Tibial nerve (tissue), 4 donors: ENCODE data around the gene GALNTL6. TPM values are rescaled to one million over a fixed set of nuclear protein-coding genes. Genes with fewer than 3 reads are reported as not detected.

Source experiments
- DNase-seq, 2 donors: peaks; one replicate each; pipeline ENCODE4 v3.0.0-alpha.2; 2019; ENCODE audit warnings: low spot score in 2 of 2
- H3K27ac ChIP-seq, 4 donors: fragments of 200-600 bp; sonication (generic) in 3 of 4; one replicate each; pipeline ENCODE4 v1.5.1; 2017 to 2019; ENCODE audit warnings: mild to moderate bottlenecking in 1 of 4
- H3K27me3 ChIP-seq, 2 donors: fragments of 200-600 bp; sonication (generic) in 1 of 2; one replicate each; pipeline versions ENCODE4 v1.5.1 to v1.6.0; 2017 to 2019
- H3K36me3 ChIP-seq, 3 donors: fragments of 200-600 bp; sonication (generic); one replicate each; pipeline ENCODE4 v1.5.1; 2018 to 2019
- H3K4me1 ChIP-seq, 4 donors: fragments of 200-600 bp; sonication (generic) in 3 of 4; one replicate each; pipeline ENCODE4 v1.5.1; 2017 to 2019
- H3K4me3 ChIP-seq, 4 donors: fragments of 200-600 bp; sonication (generic) in 3 of 4; one replicate each; pipeline ENCODE4 v1.5.1; 2017 to 2019; ENCODE audit warnings: mild to moderate bottlenecking in 1 of 4, moderate library complexity in 1 of 4
- H3K9me3 ChIP-seq, 4 donors: fragments of 200-600 bp; sonication (generic) in 3 of 4; one replicate each; pipeline ENCODE4 v1.5.1; 2017 to 2019
- EP300 ChIP-seq, 2 donors: sonication (generic); formaldehyde crosslinking; IDR thresholded peaks; one replicate each; pipeline ENCODE4 v1.6.1; 2017; ENCODE audit warnings: antibody characterized with exemption in 2 of 2, mild to moderate bottlenecking in 1 of 2
- POLR2A ChIP-seq, 2 donors: fragments of 450-650 bp; IDR thresholded peaks; one replicate each; pipeline ENCODE4 v1.6.1; 2017; ENCODE audit warnings: antibody characterized with exemption in 2 of 2, mild to moderate bottlenecking in 2 of 2, moderate library complexity in 2 of 2
- WGBS, 2 donors: methylation state at CpG; one replicate each; pipeline ENCODE4 v1.1.5; 2018; 5-methylcytosine and 5-hydroxymethylcytosine counted together
- total RNA-seq, 4 donors: library from RNA; depleted of rRNA; stranded (reverse); fragments of >200 nt; gene quantifications; one replicate each; pipeline ENCODE4 v1.1.0, GENCODE V29; 2016
- TF ChIP-seq, protein P1 (sequence below), 5 experiments: fragments of 200-600 bp in 3 of 5; fragments of 450-650 bp in 2 of 5; sonication (generic) in 3 of 5; IDR thresholded peaks; one replicate each; pipeline ENCODE4 v1.5.1; 2016 to 2019; ENCODE audit warnings: antibody characterized with exemption in 5 of 5, mild to moderate bottlenecking in 3 of 5, moderate library complexity in 2 of 5

The GALNTL6 gene
- total RNA-seq, 4 donors from 2014 or later: not detected

DNA sequence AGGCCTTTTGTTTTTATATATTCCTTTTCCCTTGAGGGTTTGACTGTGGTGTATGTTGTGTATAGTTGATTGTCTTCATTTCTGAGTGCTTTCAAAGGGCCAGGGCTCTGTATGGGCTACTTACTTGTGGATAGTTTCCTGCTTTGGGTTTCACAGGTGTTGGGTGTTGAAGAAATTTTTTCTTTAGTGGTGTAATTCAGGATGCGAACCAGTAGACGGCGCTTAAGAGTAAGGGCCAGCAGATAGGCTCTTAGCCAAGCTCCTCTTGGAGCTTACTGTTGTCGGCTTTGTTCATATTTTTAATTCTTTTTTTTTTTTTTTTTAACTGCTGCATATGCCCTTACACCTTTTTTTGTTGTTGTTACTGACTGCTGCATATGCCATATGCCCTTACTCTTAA, 1079.1 kb downstream of the GALNTL6 start:
- 35 to 36% methylated on average over 4 of the region's 4 CpGs for WGBS, 2 donors
- Histone ChIP-seq H3K36me3 (no peaks in the 10 kb centered on the region), H3K27ac (no peak overlapping the region), H3K9me3 (peaks cover 0 to 19% (median 0%) of the 10 kb centered on the region in 4 donors), H3K4me1 (no peaks in the 10 kb centered on the region), H3K4me3 (no peak overlapping the region), H3K27me3 (no peaks in the 10 kb centered on the region)
- TF ChIP-seq, protein P1, sequence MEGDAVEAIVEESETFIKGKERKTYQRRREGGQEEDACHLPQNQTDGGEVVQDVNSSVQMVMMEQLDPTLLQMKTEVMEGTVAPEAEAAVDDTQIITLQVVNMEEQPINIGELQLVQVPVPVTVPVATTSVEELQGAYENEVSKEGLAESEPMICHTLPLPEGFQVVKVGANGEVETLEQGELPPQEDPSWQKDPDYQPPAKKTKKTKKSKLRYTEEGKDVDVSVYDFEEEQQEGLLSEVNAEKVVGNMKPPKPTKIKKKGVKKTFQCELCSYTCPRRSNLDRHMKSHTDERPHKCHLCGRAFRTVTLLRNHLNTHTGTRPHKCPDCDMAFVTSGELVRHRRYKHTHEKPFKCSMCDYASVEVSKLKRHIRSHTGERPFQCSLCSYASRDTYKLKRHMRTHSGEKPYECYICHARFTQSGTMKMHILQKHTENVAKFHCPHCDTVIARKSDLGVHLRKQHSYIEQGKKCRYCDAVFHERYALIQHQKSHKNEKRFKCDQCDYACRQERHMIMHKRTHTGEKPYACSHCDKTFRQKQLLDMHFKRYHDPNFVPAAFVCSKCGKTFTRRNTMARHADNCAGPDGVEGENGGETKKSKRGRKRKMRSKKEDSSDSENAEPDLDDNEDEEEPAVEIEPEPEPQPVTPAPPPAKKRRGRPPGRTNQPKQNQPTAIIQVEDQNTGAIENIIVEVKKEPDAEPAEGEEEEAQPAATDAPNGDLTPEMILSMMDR (IDR thresholded peaks at IDR 0.05): no peak
- TF ChIP-seq EP300 (IDR thresholded peaks at IDR 0.05) (no peak), POLR2A (IDR thresholded peaks at IDR 0.05) (no peak)
- DNase-seq: no peak

DNA sequence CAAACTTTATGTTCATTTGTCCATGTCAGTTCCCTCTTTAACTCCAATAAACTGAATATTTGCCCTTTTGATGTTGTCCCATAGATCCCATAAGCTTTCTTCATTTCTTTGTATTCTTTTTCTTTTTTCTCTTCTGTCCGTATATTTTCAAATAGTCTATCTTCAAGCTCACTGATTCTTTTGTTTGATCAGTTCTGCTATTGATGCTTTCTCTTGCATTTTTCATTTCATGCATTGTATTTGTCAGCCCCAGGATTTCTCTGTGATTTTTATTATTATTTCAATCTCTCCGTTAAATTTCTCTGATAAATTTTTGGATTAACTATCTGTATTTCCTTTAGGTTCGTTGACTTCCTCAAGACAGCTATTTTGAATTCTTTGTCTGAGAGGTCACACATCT, 1082.5 kb downstream of the GALNTL6 start:
- no peak for TF ChIP-seq POLR2A (IDR thresholded peaks at IDR 0.05)
- TF ChIP-seq, protein P1 (IDR thresholded peaks at IDR 0.05): no peak
- TF ChIP-seq EP300 (IDR thresholded peaks at IDR 0.05): no peak
- H3K4me3 ChIP-seq: no peak overlapping the region
- DNase-seq: no peak
- no peaks in the 10 kb centered on the region for H3K36me3 ChIP-seq
- H3K9me3 ChIP-seq: peaks cover 0 to 19% (median 0%) of the 10 kb centered on the region in 4 donors
- H3K27ac ChIP-seq: no peak overlapping the region
- no peaks in the 10 kb centered on the region for H3K4me1 ChIP-seq
- H3K27me3 ChIP-seq: no peaks in the 10 kb centered on the region
- 89 to 93% methylated on average over 3 of the region's 3 CpGs for WGBS, 2 donors

DNA sequence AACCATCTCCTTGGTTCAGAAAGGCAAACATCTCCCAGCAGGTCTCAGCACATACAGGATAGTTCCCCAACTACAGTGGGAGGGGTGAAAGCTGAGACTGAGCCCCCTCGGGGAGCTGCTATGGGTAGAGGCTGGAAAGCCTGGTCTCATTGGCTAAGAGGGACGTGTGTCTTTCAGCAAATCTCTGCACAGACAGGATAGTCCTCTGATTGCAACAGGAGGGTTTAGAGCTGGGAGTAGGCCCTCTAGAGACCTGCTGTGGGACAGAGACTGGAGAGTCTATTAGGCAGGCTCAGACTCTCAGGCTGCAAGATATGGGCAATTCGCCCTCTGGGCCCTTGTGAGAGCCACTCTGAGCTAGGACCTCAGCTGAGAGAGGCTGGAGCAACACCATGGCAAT, 1083.8 kb downstream of the GALNTL6 start:
- 89 to 92% methylated on average over 3 of the region's 3 CpGs for WGBS, 2 donors
- no peaks in the 10 kb centered on the region for H3K27me3 ChIP-seq
- no peak overlapping the region for H3K4me3 ChIP-seq
- H3K36me3 ChIP-seq: no peaks in the 10 kb centered on the region
- peaks cover 0 to 19% (median 0%) of the 10 kb centered on the region in 4 donors for H3K9me3 ChIP-seq
- TF ChIP-seq POLR2A (IDR thresholded peaks at IDR 0.05) (no peak), EP300 (IDR thresholded peaks at IDR 0.05) (no peak)
- TF ChIP-seq, protein P1 (IDR thresholded peaks at IDR 0.05): no peak
- H3K27ac ChIP-seq: no peak overlapping the region
- DNase-seq: no peak
- no peaks in the 10 kb centered on the region for H3K4me1 ChIP-seq

DNA sequence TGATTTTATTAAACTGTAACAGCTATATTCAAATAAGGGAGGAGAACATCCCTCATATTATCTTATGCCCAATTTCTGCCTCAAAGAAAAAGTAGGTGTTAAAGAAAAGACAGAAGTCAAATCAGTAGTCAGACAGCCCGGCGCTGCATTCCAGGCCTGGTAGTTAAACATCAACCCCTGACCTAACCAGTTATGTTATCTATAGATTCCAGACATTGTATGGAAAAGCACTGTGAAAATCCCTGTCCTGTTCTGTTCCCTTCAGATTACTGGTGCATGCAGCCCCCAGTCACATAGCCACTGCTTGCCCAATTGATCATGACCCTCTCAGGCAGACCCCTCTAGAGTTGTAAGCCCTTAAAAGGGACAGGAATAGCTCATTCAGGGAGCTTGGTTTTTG, 1085.5 kb downstream of the GALNTL6 start:
- H3K27me3 ChIP-seq: no peaks in the 10 kb centered on the region
- DNase-seq: no peak
- H3K9me3 ChIP-seq: peaks cover 0 to 13% (median 0%) of the 10 kb centered on the region in 4 donors
- TF ChIP-seq POLR2A (IDR thresholded peaks at IDR 0.05): no peak
- no peak for TF ChIP-seq EP300 (IDR thresholded peaks at IDR 0.05)
- TF ChIP-seq, protein P1 (IDR thresholded peaks at IDR 0.05): no peak
- no peaks in the 10 kb centered on the region for H3K36me3 ChIP-seq
- no peaks in the 10 kb centered on the region for H3K4me1 ChIP-seq
- WGBS, 2 donors: 82% methylated on average over 2 of the region's 2 CpGs
- no peak overlapping the region for H3K4me3 ChIP-seq
- H3K27ac ChIP-seq: no peak overlapping the region

DNA sequence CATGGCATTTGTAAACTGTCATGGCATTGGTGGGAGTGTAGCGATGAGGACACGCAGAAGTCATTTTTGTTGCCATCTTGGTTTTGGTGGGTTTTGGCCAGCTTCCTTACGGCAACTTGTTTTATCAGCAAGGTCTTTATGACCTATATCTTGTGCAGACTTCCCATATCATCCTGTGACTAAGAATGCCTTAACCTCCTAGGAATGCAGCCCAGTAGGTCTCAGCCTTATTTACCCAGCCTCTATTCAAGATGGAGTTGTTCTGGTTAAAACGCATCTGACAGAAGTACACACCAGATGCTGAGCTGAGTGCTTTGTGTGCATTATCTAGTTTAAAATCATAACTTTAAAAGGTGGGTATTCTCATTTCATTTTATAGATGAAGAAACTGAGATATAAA, 1086.7 kb downstream of the GALNTL6 start:
- Histone ChIP-seq H3K27me3 (no peaks in the 10 kb centered on the region), H3K36me3 (no peaks in the 10 kb centered on the region), H3K27ac (no peak overlapping the region), H3K4me1 (no peaks in the 10 kb centered on the region), H3K4me3 (no peak overlapping the region), H3K9me3 (peaks cover 0 to 13% (median 0%) of the 10 kb centered on the region in 4 donors)
- TF ChIP-seq EP300 (IDR thresholded peaks at IDR 0.05): no peak
- TF ChIP-seq, protein P1 (IDR thresholded peaks at IDR 0.05): no peak
- TF ChIP-seq POLR2A (IDR thresholded peaks at IDR 0.05): no peak
- no peak for DNase-seq
- WGBS, 2 donors: 90 to 96% methylated on average over 4 of the region's 4 CpGs
